Neural cell (in vitro differentiated cells): ENCODE data around the gene STK38L. TPM values are rescaled to one million over a fixed set of nuclear protein-coding genes. Genes with fewer than 3 reads are reported as not detected.

ENCODE experiments used
- H2AFZ ChIP-seq: fragments of 200-600, 300-800 bp; sonication (generic), shearing (Covaris generic); 2 replicates; pipeline ENCODE4 v1.6.0; 2014; ENCODE audit warnings: low read depth, mild to moderate bottlenecking, antibody characterized with exemption, low read length, moderate library complexity
- H3F3A ChIP-seq: fragments of 200-600 bp; shearing (Covaris generic); 2 replicates; pipeline ENCODE4 v1.6.1; 2016; ENCODE audit warnings: mild to moderate bottlenecking, moderate library complexity, mixed read lengths, antibody characterized with exemption, low read length; ENCODE audit not compliant: insufficient read depth, poor library complexity, severe bottlenecking
- H3K27ac ChIP-seq: fragments of 200-600, 300-800 bp; sonication (generic), shearing (Covaris generic); 2 replicates; pipeline ENCODE4 v1.5.1; 2014; ENCODE audit warnings: mild to moderate bottlenecking, low read length, moderate library complexity
- H3K27me3 ChIP-seq: fragments of 300-800, 200-600 bp; sonication (generic), shearing (Covaris generic); 2 replicates; pipeline ENCODE4 v1.6.0; 2014; ENCODE audit warnings: mild to moderate bottlenecking, low read depth, low read length, moderate library complexity; ENCODE audit not compliant: insufficient read depth
- H3K36me3 ChIP-seq: fragments of 300-800, 200-600 bp; sonication (generic), shearing (Covaris generic); 2 replicates; pipeline ENCODE4 v1.5.1; 2014; ENCODE audit warnings: mild to moderate bottlenecking, antibody characterized with exemption, low read length, moderate library complexity; ENCODE audit not compliant: insufficient read depth
- H3K4me2 ChIP-seq: fragments of 300-800, 200-600 bp; sonication (generic), shearing (Covaris generic); 2 replicates; pipeline ENCODE4 v1.6.0; 2014; ENCODE audit warnings: mild to moderate bottlenecking, low read length
- H3K4me3 ChIP-seq: fragments of 300-800, 200-600 bp; sonication (generic), shearing (Covaris generic); 2 replicates; pipeline ENCODE4 v1.5.1; 2014; ENCODE audit warnings: mild to moderate bottlenecking, low read length, moderate library complexity
- H3K79me2 ChIP-seq: fragments of 200-600 bp; shearing (Covaris generic); replicated peaks from 2 replicates; pipeline ENCODE4 v1.6.0; 2014; ENCODE audit warnings: mild to moderate bottlenecking, low read length, moderate library complexity; ENCODE audit not compliant: insufficient read depth
- H3K9ac ChIP-seq: fragments of 300-800, 200-600 bp; sonication (generic), shearing (Covaris generic); 2 replicates; pipeline ENCODE4 v1.6.1; 2016; ENCODE audit warnings: mild to moderate bottlenecking, low read length, mixed read lengths
- H3K9me2 ChIP-seq: fragments of 200-600 bp; shearing (Covaris generic); 2 replicates; pipeline ENCODE4 v1.6.1; 2016; ENCODE audit warnings: mild to moderate bottlenecking, low read length, mixed read lengths; ENCODE audit not compliant: insufficient read depth
- H3K9me3 ChIP-seq: fragments of 200-600, 300-800 bp; sonication (generic), shearing (Covaris generic); 2 replicates; pipeline ENCODE4 v1.6.1; 2016; ENCODE audit warnings: mild to moderate bottlenecking, mixed run types, low read length, moderate library complexity, mixed read lengths
- H4K20me1 ChIP-seq: fragments of 200-600 bp; shearing (Covaris generic); 2 replicates; pipeline ENCODE4 v1.6.1; 2016; ENCODE audit warnings: mild to moderate bottlenecking, mixed run types; ENCODE audit not compliant: insufficient read depth
- EP300 ChIP-seq: fragments of 450-650 bp; conservative IDR thresholded peaks from 2 replicates; pipeline ENCODE4 v1.6.1; 2014; ENCODE audit warnings: antibody characterized with exemption, mild to moderate bottlenecking, moderate library complexity; ENCODE audit not compliant: poor library complexity, severe bottlenecking
- EZH2 ChIP-seq: fragments of 200-600, 300-800 bp; shearing (Covaris generic), sonication (generic); IDR thresholded peaks from 2 replicates; pipeline ENCODE4 v1.6.1; 2014; ENCODE audit warnings: antibody characterized with exemption, low read length, borderline replicate concordance, mild to moderate bottlenecking; ENCODE audit not compliant: insufficient read depth, poor library complexity, severe bottlenecking
- MXI1 ChIP-seq: fragments of 450-650 bp; conservative IDR thresholded peaks from 2 replicates; pipeline ENCODE4 v1.6.1; 2014; ENCODE audit warnings: antibody characterized with exemption, mild to moderate bottlenecking; ENCODE audit not compliant: poor library complexity, severe bottlenecking
- POLR2AphosphoS5 ChIP-seq: IDR thresholded peaks from 2 replicates; pipeline ENCODE4 v1.6.1; 2012
- RAD21 ChIP-seq: fragments of 450-650 bp; conservative IDR thresholded peaks from 2 replicates; pipeline ENCODE4 v1.6.1; 2014; ENCODE audit warnings: antibody characterized with exemption, mild to moderate bottlenecking, moderate library complexity
- SMC3 ChIP-seq: fragments of 450-650 bp; conservative IDR thresholded peaks from 2 replicates; pipeline ENCODE4 v1.6.1; 2014; ENCODE audit warnings: antibody characterized with exemption, mild to moderate bottlenecking, moderate library complexity; ENCODE audit not compliant: poor library complexity
- TAF1 ChIP-seq: IDR thresholded peaks from 2 replicates; pipeline ENCODE4 v1.6.1; 2012; ENCODE audit warnings: low read depth
- polyA plus RNA-seq: library from polyadenylated mRNA; depleted of rRNA; stranded (reverse); fragments of >200 nt; gene quantifications from 2 replicates; pipeline ENCODE4 v1.2.3, GENCODE V29; 2014
- TF ChIP-seq, protein P1 (sequence below): IDR thresholded peaks from 2 replicates; pipeline ENCODE4 v1.6.1; 2012; ENCODE audit warnings: borderline replicate concordance
- TF ChIP-seq, protein P2 (sequence below): fragments of 450-650 bp; IDR thresholded peaks from 2 replicates; pipeline ENCODE4 v1.5.1; 2014; ENCODE audit warnings: antibody characterized with exemption, mild to moderate bottlenecking, moderate library complexity; ENCODE audit not compliant: poor library complexity, severe bottlenecking

STK38L gene
- polyA plus RNA-seq, 1 donor from 2014 or later = 31.5 TPM

DNA sequence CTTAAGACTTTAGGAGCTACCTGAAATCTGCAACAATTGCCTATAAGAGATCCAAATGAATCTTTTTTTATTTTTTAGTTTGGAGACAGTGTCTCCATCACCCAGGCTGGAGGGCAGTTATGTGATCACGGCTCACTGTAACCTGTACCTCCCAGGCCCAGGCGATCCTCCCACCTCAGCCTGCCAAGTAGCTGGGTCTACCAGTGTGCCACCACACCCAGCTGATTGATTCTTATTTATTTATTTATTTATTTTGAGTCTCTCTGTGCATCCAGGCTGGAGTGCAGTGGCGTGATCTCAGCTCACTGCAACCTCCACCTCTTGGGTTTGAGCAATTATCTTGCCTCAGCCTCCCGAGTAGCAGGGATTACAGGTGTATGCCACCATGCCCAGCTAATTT is 26.1 kb downstream of the STK38L start:
- H3K27me3 ChIP-seq = no peaks in the 10 kb centered on the region
- H3K9me2 ChIP-seq = no peaks in the 10 kb centered on the region
- no peaks in the 10 kb centered on the region for H3F3A ChIP-seq
- H3K4me2 ChIP-seq = no peak overlapping the region
- H3K9me3 ChIP-seq = no peaks in the 10 kb centered on the region
- H3K9ac ChIP-seq = no peak overlapping the region
- H3K27ac ChIP-seq = no peak overlapping the region
- H3K4me3 ChIP-seq = no peak overlapping the region
- TF ChIP-seq SMC3 = no peak
- no peak for TF ChIP-seq MXI1
- TF ChIP-seq, protein P1, sequence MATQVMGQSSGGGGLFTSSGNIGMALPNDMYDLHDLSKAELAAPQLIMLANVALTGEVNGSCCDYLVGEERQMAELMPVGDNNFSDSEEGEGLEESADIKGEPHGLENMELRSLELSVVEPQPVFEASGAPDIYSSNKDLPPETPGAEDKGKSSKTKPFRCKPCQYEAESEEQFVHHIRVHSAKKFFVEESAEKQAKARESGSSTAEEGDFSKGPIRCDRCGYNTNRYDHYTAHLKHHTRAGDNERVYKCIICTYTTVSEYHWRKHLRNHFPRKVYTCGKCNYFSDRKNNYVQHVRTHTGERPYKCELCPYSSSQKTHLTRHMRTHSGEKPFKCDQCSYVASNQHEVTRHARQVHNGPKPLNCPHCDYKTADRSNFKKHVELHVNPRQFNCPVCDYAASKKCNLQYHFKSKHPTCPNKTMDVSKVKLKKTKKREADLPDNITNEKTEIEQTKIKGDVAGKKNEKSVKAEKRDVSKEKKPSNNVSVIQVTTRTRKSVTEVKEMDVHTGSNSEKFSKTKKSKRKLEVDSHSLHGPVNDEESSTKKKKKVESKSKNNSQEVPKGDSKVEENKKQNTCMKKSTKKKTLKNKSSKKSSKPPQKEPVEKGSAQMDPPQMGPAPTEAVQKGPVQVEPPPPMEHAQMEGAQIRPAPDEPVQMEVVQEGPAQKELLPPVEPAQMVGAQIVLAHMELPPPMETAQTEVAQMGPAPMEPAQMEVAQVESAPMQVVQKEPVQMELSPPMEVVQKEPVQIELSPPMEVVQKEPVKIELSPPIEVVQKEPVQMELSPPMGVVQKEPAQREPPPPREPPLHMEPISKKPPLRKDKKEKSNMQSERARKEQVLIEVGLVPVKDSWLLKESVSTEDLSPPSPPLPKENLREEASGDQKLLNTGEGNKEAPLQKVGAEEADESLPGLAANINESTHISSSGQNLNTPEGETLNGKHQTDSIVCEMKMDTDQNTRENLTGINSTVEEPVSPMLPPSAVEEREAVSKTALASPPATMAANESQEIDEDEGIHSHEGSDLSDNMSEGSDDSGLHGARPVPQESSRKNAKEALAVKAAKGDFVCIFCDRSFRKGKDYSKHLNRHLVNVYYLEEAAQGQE = no peak
- no peak for TF ChIP-seq EZH2
- no peak for TF ChIP-seq EP300
- TF ChIP-seq, protein P2, sequence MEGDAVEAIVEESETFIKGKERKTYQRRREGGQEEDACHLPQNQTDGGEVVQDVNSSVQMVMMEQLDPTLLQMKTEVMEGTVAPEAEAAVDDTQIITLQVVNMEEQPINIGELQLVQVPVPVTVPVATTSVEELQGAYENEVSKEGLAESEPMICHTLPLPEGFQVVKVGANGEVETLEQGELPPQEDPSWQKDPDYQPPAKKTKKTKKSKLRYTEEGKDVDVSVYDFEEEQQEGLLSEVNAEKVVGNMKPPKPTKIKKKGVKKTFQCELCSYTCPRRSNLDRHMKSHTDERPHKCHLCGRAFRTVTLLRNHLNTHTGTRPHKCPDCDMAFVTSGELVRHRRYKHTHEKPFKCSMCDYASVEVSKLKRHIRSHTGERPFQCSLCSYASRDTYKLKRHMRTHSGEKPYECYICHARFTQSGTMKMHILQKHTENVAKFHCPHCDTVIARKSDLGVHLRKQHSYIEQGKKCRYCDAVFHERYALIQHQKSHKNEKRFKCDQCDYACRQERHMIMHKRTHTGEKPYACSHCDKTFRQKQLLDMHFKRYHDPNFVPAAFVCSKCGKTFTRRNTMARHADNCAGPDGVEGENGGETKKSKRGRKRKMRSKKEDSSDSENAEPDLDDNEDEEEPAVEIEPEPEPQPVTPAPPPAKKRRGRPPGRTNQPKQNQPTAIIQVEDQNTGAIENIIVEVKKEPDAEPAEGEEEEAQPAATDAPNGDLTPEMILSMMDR = no peak
- no peak for TF ChIP-seq POLR2AphosphoS5
- no peak for TF ChIP-seq TAF1
- no peak for TF ChIP-seq RAD21
- no peak overlapping the region for H2AFZ ChIP-seq
- no peaks in the 10 kb centered on the region for H3K36me3 ChIP-seq
- H4K20me1 ChIP-seq = no peaks in the 10 kb centered on the region
- H3K79me2 ChIP-seq = peaks cover 14% of the 10 kb centered on the region

DNA sequence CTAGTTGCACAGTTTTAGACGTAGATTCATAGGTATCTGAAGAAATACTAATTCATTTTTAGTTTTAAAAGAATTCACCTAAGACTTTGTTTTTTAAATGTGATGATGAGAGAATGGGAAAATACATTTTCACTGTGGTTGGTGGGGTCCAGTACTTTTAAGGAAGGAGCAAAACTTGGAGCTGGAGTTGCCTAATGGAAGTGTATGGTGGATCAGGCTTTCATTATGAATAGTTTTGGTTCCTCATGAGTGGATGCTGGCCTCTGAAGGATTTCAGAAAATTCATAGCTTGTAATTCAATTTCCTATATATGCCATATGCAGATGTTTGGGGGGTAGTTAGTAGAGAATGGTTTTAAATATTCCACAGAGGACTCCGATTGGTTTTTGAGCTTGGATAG is 27.1 kb downstream of the STK38L start:
- H3K9me2 ChIP-seq = no peaks in the 10 kb centered on the region

More for the DNA sequence above, 27.1 kb downstream of the STK38L start:
- Histone ChIP-seq H3K4me2 (no peak overlapping the region), H3K9ac (no peak overlapping the region), H4K20me1 (no peaks in the 10 kb centered on the region), H3K27me3 (no peaks in the 10 kb centered on the region), H3K9me3 (no peaks in the 10 kb centered on the region), H3K27ac (no peak overlapping the region), H3K4me3 (no peak overlapping the region), H2AFZ (no peak overlapping the region), H3K79me2 (peaks cover 14% of the 10 kb centered on the region), H3F3A (no peaks in the 10 kb centered on the region), H3K36me3 (no peaks in the 10 kb centered on the region)
- TF ChIP-seq MXI1 = no peak
- TF ChIP-seq, protein P2 = no peak
- TF ChIP-seq, protein P1 = no peak
- no peak for TF ChIP-seq TAF1
- no peak for TF ChIP-seq EZH2
- no peak for TF ChIP-seq SMC3
- TF ChIP-seq RAD21 = no peak
- TF ChIP-seq EP300 = no peak
- no peak for TF ChIP-seq POLR2AphosphoS5
